GM12892 (cell line): ENCODE data around the gene PNLIP.

ENCODE experiments used
- POLR2A ChIP-seq: IDR thresholded peaks from 2 replicates; pipeline ENCODE4 v1.6.1; 2011; ENCODE audit warnings: low read depth, low read length, control low read depth
- POLR2AphosphoS5 ChIP-seq: IDR thresholded peaks from 2 replicates; pipeline ENCODE4 v1.6.1; 2011; ENCODE audit warnings: low read depth, low read length, control low read depth

DNA sequence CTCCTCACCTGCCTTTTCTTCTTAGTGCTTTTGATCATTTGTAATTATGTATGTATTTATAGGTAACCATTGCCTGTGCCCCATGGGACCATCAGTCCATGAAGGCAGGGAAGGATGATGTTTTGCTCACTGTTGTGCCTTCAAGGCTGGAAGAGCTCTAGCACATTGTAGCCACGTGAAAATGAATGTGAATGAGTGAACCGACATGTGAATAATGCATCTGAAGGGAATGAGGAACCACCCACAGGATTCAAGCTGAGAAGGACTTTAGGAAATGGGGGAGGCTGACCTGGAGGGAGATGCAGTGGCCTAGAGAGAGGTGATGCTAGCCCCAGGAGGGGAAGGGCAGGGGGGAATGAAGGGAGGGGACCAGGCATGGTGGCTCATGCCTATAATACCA lies 69.1 kb downstream of the PNLIP start:
- TF ChIP-seq POLR2A (no peak), POLR2AphosphoS5 (no peak)
